K562 (cell line): Measurements from ENCODE around the gene DCAF11. TPM values are rescaled to one million over a fixed set of nuclear protein-coding genes. Genes with fewer than 3 reads are reported as not detected.
A peak's percentile ranks its signal among the peaks of the same experiment; 100 is the strongest.
"Not testable (repeated sequence)": the region's sequence is repeated elsewhere in the genome, so short reads cannot be mapped to it uniquely, and the experiment has no call there.

ENCODE experiments used
- ATAC-seq: fragments of 200-7000 bp; cut with Tn5 transposase; 3 replicates; pipeline ENCODE4 v1.9.1; 2020; ENCODE audit warnings: moderate library complexity
- BruUV-seq: library from RNA; stranded (reverse); fragments of 400-500 nt; replicated peaks from 2 replicates; lab custom pipeline; 2021; lab: Mats Ljungman, UMichigan
- CTCF ChIA-PET: fragments of 300-600 bp; formaldehyde crosslinking; extraction: SDS; loops from one replicate; lab custom pipeline; 2021; ENCODE audit warnings: low intra/inter-chr PET ratio; lab: Yijun Ruan, JAX
- POLR2A ChIA-PET: fragments of 300-600, 350-650 bp; sonication (Branson Sonifier 250); formaldehyde crosslinking; extraction: SDS; loops from one replicate; lab custom pipeline; 2021; ENCODE audit warnings: antibody characterized with exemption, inconsistent platforms; lab: Yijun Ruan, JAX
- DNase-seq, 4 experiments: peaks; one replicate each; pipeline versions ENCODE4 v3.0.0 to v3.0.0-alpha.2; 2011 to 2018; ENCODE audit warnings: low spot score in 3 of 4, mixed read lengths in 3 of 4; ENCODE audit errors: extremely low read depth in 1 of 4
- FAIRE-seq: peaks from 2 replicates; lab custom pipeline; 2011; peaks lifted over from hg19 to GRCh38; lab: Jason Lieb, UNC
- H2AFZ ChIP-seq: 2 replicates; pipeline ENCODE4 v1.6.0; 2011; ENCODE audit warnings: low read depth, low read length, control low read depth, inconsistent platforms
- H3K27ac ChIP-seq: fragments of 200-600 bp; 3 replicates; pipeline ENCODE4 v1.8.0; 2011; ENCODE audit warnings: low read depth, mild to moderate bottlenecking, control low read depth, inconsistent platforms, low read length, moderate library complexity, mixed read lengths; ENCODE audit errors: extremely low read depth
- H3K27me3 ChIP-seq, 2 experiments: fragments of 300-600 bp in 1 of 2; 2 replicates in 1 of 2; 3 replicates in 1 of 2; pipeline versions ENCODE4 v1.6.0 to v1.8.0; 2011; ENCODE audit warnings: inconsistent platforms in 2 of 2, low read length in 2 of 2, mild to moderate bottlenecking in 1 of 2, mixed read lengths in 1 of 2, moderate library complexity in 1 of 2; ENCODE audit not compliant: control insufficient read depth in 2 of 2, insufficient read depth in 2 of 2
- H3K36me3 ChIP-seq: fragments of 300-600 bp; 3 replicates; pipeline ENCODE4 v1.8.0; 2011; ENCODE audit warnings: mild to moderate bottlenecking, low read length, inconsistent platforms; ENCODE audit not compliant: control insufficient read depth, insufficient read depth
- H3K4me1 ChIP-seq, 2 experiments: fragments of 200-600 bp in 1 of 2; replicated peaks in 1 of 2; 2 replicates in 1 of 2; 3 replicates in 1 of 2; pipeline versions ENCODE4 v1.5.1 to v1.8.0; 2011; ENCODE audit warnings: inconsistent platforms in 2 of 2, low read length in 2 of 2, mild to moderate bottlenecking in 1 of 2, mixed read lengths in 1 of 2, moderate library complexity in 1 of 2; ENCODE audit not compliant: control insufficient read depth in 2 of 2, insufficient read depth in 2 of 2
- H3K4me2 ChIP-seq: 2 replicates; pipeline ENCODE4 v1.6.1; 2011; ENCODE audit warnings: low read length, control low read depth, inconsistent platforms, mixed read lengths; ENCODE audit not compliant: insufficient read depth
- H3K4me3 ChIP-seq: fragments of 200-600 bp; sonication (generic), shearing (Covaris generic); 2 replicates; pipeline ENCODE4 v1.5.1; 2016; ENCODE audit warnings: control low read depth, inconsistent platforms
- H3K79me2 ChIP-seq: fragments of 200-600 bp; 3 replicates; pipeline ENCODE4 v1.8.0; 2011; ENCODE audit warnings: low read length, inconsistent platforms; ENCODE audit not compliant: control insufficient read depth, insufficient read depth
- H3K9ac ChIP-seq, 2 experiments: 2 replicates each; pipeline versions ENCODE4 v1.6.0 to v1.6.1; 2011; ENCODE audit warnings: low read depth in 2 of 2, low read length in 2 of 2, control low read depth in 1 of 2, inconsistent platforms in 1 of 2, mild to moderate bottlenecking in 1 of 2, mixed read lengths in 1 of 2; ENCODE audit not compliant: insufficient read depth in 1 of 2
- H3K9me1 ChIP-seq: one replicate; pipeline ENCODE4 v1.6.0; 2011; ENCODE audit warnings: inconsistent platforms, mild to moderate bottlenecking, low read length, moderate library complexity; ENCODE audit not compliant: control insufficient read depth, insufficient read depth
- H3K9me3 ChIP-seq: replicated peaks from 2 replicates; pipeline ENCODE4 v1.5.1; 2011; ENCODE audit warnings: low read depth, low read length, inconsistent platforms; ENCODE audit not compliant: control insufficient read depth, insufficient read depth
- H4K20me1 ChIP-seq: replicated peaks from 2 replicates; pipeline ENCODE4 v1.6.1; 2011; ENCODE audit warnings: low read length, inconsistent platforms, mixed read lengths; ENCODE audit not compliant: control insufficient read depth, insufficient read depth
- CAMTA2 ChIP-seq: fragments of 250-450 bp; sonication (Bioruptor Pico); conservative IDR thresholded peaks from 2 replicates; pipeline ENCODE4 v1.5.1; 2022
- CTBP1 ChIP-seq: fragments of 450-650 bp; IDR thresholded peaks from 2 replicates; pipeline ENCODE4 v1.6.1; 2016; ENCODE audit warnings: borderline replicate concordance
- EHMT2 ChIP-seq: fragments of 450-650 bp; IDR thresholded peaks from 2 replicates; pipeline ENCODE4 v1.6.1; 2018; ENCODE audit warnings: antibody characterized with exemption
- POLR2G ChIP-seq: fragments of 200-400 bp; formaldehyde crosslinking; IDR thresholded peaks from 2 replicates; pipeline ENCODE4 v1.6.1; 2017; ENCODE audit warnings: low read depth, mild to moderate bottlenecking, antibody characterized with exemption, low read length, moderate library complexity
- POLR3A ChIP-seq: IDR thresholded peaks from 2 replicates; pipeline ENCODE4 v1.6.1; 2011; ENCODE audit warnings: borderline replicate concordance, mild to moderate bottlenecking, moderate library complexity; ENCODE audit not compliant: insufficient read length, insufficient read depth; ENCODE audit errors: extremely low read depth
- RBM22 ChIP-seq: fragments of 200-400 bp; formaldehyde crosslinking; IDR thresholded peaks from 2 replicates; pipeline ENCODE4 v1.6.1; 2018; ENCODE audit warnings: low read length, low read depth; ENCODE audit not compliant: poor library complexity, severe bottlenecking
- XRCC4 ChIP-seq: IDR thresholded peaks from one replicate; pipeline ENCODE4 v1.6.1; 2011; ENCODE audit not compliant: insufficient read depth, insufficient read length; ENCODE audit errors: extremely low read depth
- ZNF239 ChIP-seq: fragments of 250-450 bp; sonication (Bioruptor Pico); IDR thresholded peaks from 2 replicates; pipeline ENCODE4 v1.4.0; 2020; ENCODE audit warnings: mild to moderate bottlenecking
- WGBS: fragments of 100-300 bp; shearing (Covaris generic); methylation state at CpG from one replicate; pipeline ENCODE4 v1.1.6; 2016; ENCODE audit warnings: low coverage, mixed read lengths; ENCODE audit not compliant: insufficient coverage; ENCODE audit errors: missing lambda C conversion rate; 5-methylcytosine and 5-hydroxymethylcytosine counted together
- in situ Hi-C: fragments of 300-500 bp; cut with MboI; formaldehyde crosslinking; loops from 4 replicates; pipeline ENCODE4 v1.15.0; 2018; ENCODE audit warnings: inconsistent platforms, mixed read lengths
- intact Hi-C: fragments of 100-400 bp; cut with micrococcal nuclease; formaldehyde crosslinking; loops from 2 replicates; pipeline ENCODE4 v1.14.2; 2022
- polyA plus RNA-seq, 8 experiments: library from polyadenylated mRNA; depleted of rRNA in 4 of 8; stranded (reverse) in 5 of 8; unstranded in 3 of 8; fragments of >200 nt; fragmentation: Nextera tagmentation in 2 of 8; fragmentation: Illumina TruSeq in 1 of 8; extraction: Ambion mirVana in 2 of 8; extraction: Trizol in 1 of 8; gene quantifications; 2 replicates each; pipeline versions ENCODE4 v1.2.1 to v1.2.3, GENCODE V29; 2011 to 2014; ENCODE audit warnings: inconsistent platforms in 1 of 8, missing spikeins in 1 of 8
- total RNA-seq, 7 experiments: library from RNA; depleted of rRNA in 6 of 7; stranded (reverse); fragments of >200 nt in 6 of 7; fragmentation: Illumina TruSeq in 2 of 7; extraction: Trizol in 2 of 7; gene quantifications; 2 replicates each; pipeline versions ENCODE4 v1.2.1 to v1.2.3, GENCODE V29; 2011 to 2021; ENCODE audit warnings: low replicate concordance in 1 of 7

The DCAF11 gene
- total and polyA plus RNA-seq, 9 of the 15 experiments (the other 6 are each of a cell fraction or from before 2014, with no cell fraction given): 8.5 to 46.2 (median 36.4) TPM

DNA sequence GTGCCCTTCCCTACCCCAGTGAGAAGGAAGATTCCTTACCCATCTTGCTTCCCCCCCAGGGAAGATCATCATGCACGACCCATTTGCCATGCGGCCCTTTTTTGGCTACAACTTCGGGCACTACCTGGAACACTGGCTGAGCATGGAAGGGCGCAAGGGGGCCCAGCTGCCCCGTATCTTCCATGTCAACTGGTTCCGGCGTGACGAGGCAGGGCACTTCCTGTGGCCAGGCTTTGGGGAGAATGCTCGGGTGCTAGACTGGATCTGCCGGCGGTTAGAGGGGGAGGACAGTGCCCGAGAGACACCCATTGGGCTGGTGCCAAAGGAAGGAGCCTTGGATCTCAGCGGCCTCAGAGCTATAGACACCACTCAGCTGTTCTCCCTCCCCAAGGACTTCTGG lies 11.1 kb upstream of the DCAF11 start:
- WGBS: 98% methylated on average over 6 of the region's 13 CpGs
- H3K4me2 ChIP-seq: no peak overlapping the region
- ATAC-seq (no peak), FAIRE-seq (no peak), DNase-seq (no peak)
- peaks cover 45% of the 10 kb centered on the region; the same call in 2 of the 3 replicates for H3K36me3 ChIP-seq
- no peaks in the 10 kb centered on the region for H3K79me2 ChIP-seq
- H3K9ac ChIP-seq: no peak overlapping the region
- no peak overlapping the region for H3K27ac ChIP-seq
- POLR2A ChIA-PET: interaction anchor here (1.0 to 2.4 kb wide), 3 partner anchors 9 to 29 kb away, joined by 4 to 13 read pairs (median 13); partner anchors contain the start of genes DCAF11, NRL and PCK2
- no peaks in the 10 kb centered on the region for H3K9me1 ChIP-seq
- TF ChIP-seq XRCC4 (no peak), POLR2G (peak; percentile 75), CTBP1 (no peak), ZNF239 (CRISPR knock-in tag) (no peak), EHMT2 (no peak), CAMTA2 (CRISPR knock-in tag) (no peak), RBM22 (peak; percentile 34), POLR3A (no peak)
- H3K4me1 ChIP-seq: no peaks in the 10 kb centered on the region; a peak in 1 of 5 replicates
- no TSS peak for BruUV-seq
- H4K20me1 ChIP-seq: no peaks in the 10 kb centered on the region
- no peak overlapping the region for H3K4me3 ChIP-seq
- CTCF ChIA-PET: interaction anchor here (0.5 kb wide), 1 partner anchor 144 kb away, joined by 4 read pairs; no protein-coding TSS in a partner anchor
- no peaks in the 10 kb centered on the region; the same call in 1 of the 2 replicates for H3K9me3 ChIP-seq
- no peaks in the 10 kb centered on the region for H3K27me3 ChIP-seq
- in situ Hi-C loops (no loop called here), intact Hi-C loops (no loop called here)
- no peak overlapping the region for H2AFZ ChIP-seq

DNA sequence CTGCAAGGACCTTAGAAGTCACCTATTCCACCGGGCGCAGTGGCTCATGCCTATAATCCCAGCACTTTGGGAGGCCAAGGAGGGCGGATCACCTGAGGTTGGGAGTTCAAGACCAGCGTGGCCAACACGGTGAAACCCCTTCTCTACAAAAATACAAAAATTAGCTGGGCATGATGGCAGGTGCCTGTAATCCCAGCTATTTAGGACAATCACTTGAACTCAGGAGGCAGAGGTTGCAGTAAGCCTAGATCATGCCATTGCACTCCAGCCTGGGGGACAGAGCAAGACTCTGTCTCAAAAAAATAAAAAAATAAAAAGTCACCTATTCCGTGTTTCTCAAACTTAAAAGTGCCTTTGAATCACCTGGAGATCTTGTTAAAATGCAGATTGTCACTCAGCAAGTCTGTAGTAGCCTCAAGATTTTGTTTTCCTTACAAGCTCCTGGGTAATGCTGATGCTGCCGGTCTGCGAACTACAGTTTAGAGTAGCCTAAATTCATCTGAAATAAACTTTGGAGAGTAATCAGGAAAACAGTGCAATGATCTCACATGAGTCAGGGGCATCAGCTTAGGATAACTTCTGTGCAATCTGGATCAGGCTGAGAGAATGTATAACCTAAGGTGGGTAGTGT lies 8.9 kb upstream of the DCAF11 start:
- BruUV-seq, CTCF ChIA-PET, ATAC-seq, H3K27ac ChIP-seq, H3K9me3 ChIP-seq, in situ Hi-C loops, H3K4me3 ChIP-seq, H3K79me2 ChIP-seq, H3K9ac ChIP-seq, H3K27me3 ChIP-seq, FAIRE-seq, H3K4me2 ChIP-seq, H3K4me1 ChIP-seq, DNase-seq, H4K20me1 ChIP-seq, H2AFZ ChIP-seq, H3K9me1 ChIP-seq: not testable (repeated sequence)
- peaks cover 22% of the 10 kb centered on the region; the same call in 2 of the 3 replicates for H3K36me3 ChIP-seq
- POLR2A ChIA-PET: interaction anchor here (0.7 to 4.8 kb wide), 3 partner anchors 8 to 15 kb away, joined by 3 to 29 read pairs (median 11); partner anchors contain the start of genes DCAF11, NRL and PCK2
- intact Hi-C loops: loop anchor here (5.0 kb wide), 1 partner anchor 208 kb away; no protein-coding TSS in a partner anchor
- WGBS: 76% methylated on average over 7 of the region's 8 CpGs
